MM.1S (cell line): ENCODE measurements around the gene OTUD6A.

Experiments used
- DNase-seq: peaks from one replicate; pipeline ENCODE4 v3.0.0-alpha.2; 2015
- H2AFZ ChIP-seq: fragments of 300-600 bp; sonication (generic); 2 replicates; pipeline ENCODE4 v1.6.0; 2016; ENCODE audit warnings: antibody characterized with exemption, low read length
- H3F3A ChIP-seq: fragments of 300-600 bp; sonication (generic); 2 replicates; pipeline ENCODE4 v1.6.1; 2016; ENCODE audit warnings: mild to moderate bottlenecking, antibody characterized with exemption, low read length, moderate library complexity, mixed read lengths; ENCODE audit not compliant: insufficient read depth
- H3K27ac ChIP-seq: fragments of 300-600 bp; sonication (generic); 2 replicates; pipeline ENCODE4 v1.5.1; 2016; ENCODE audit warnings: mild to moderate bottlenecking, low read length
- H3K27me3 ChIP-seq: fragments of 300-600 bp; sonication (generic); replicated peaks from 2 replicates; pipeline ENCODE4 v1.6.0; 2016; ENCODE audit warnings: low read length; ENCODE audit not compliant: insufficient read depth
- H3K36me3 ChIP-seq: fragments of 300-600 bp; sonication (generic); replicated peaks from 2 replicates; pipeline ENCODE4 v1.6.1; 2016; ENCODE audit warnings: mild to moderate bottlenecking, low read length, mixed read lengths; ENCODE audit not compliant: insufficient read depth
- H3K4me1 ChIP-seq: fragments of 300-600 bp; sonication (generic); 2 replicates; pipeline ENCODE4 v1.6.1; 2016; ENCODE audit warnings: low read length, mixed read lengths
- H3K4me2 ChIP-seq: fragments of 300-600 bp; sonication (generic); 2 replicates; pipeline ENCODE4 v1.6.0; 2016; ENCODE audit warnings: low read depth, low read length
- H3K4me3 ChIP-seq: fragments of 300-600 bp; sonication (generic); 2 replicates; pipeline ENCODE4 v1.5.1; 2016; ENCODE audit warnings: low read length, mixed read lengths
- H3K79me2 ChIP-seq: fragments of 300-600 bp; sonication (generic); 2 replicates; pipeline ENCODE4 v1.6.1; 2016; ENCODE audit warnings: mixed run types, low read length, mixed read lengths
- H3K9ac ChIP-seq: fragments of 300-600 bp; sonication (generic); 2 replicates; pipeline ENCODE4 v1.6.1; 2016; ENCODE audit warnings: low read length, mixed read lengths
- H3K9me2 ChIP-seq: fragments of 300-600 bp; sonication (generic); replicated peaks from 2 replicates; pipeline ENCODE4 v1.6.1; 2016; ENCODE audit warnings: mild to moderate bottlenecking, low read length, mixed read lengths; ENCODE audit not compliant: insufficient read depth
- H3K9me3 ChIP-seq: fragments of 300-600 bp; sonication (generic); replicated peaks from 2 replicates; pipeline ENCODE4 v1.6.1; 2016; ENCODE audit warnings: mild to moderate bottlenecking, low read length, mixed read lengths; ENCODE audit not compliant: insufficient read depth
- H4K20me1 ChIP-seq: fragments of 300-600 bp; sonication (generic); 2 replicates; pipeline ENCODE4 v1.6.1; 2016; ENCODE audit warnings: mild to moderate bottlenecking, low read length, moderate library complexity, mixed read lengths; ENCODE audit not compliant: insufficient read depth
- EZH2 ChIP-seq: fragments of 300-600 bp; sonication (generic); optimal IDR thresholded peaks from 2 replicates; pipeline ENCODE3; 2017; ENCODE audit warnings: low read depth, mild to moderate bottlenecking, antibody characterized with exemption, low read length, mixed read lengths
- EZH2phosphoT487 ChIP-seq: fragments of 300-600 bp; sonication (generic); IDR thresholded peaks from 2 replicates; pipeline ENCODE4 v1.6.1; 2018; ENCODE audit warnings: antibody characterized with exemption, low read length
- TF ChIP-seq, protein P1 (sequence below): fragments of 300-600 bp; sonication (generic); IDR thresholded peaks from 2 replicates; pipeline ENCODE4 v1.5.1; 2016; ENCODE audit warnings: antibody characterized with exemption, low read length, mixed read lengths

Gene OTUD6A

DNA sequence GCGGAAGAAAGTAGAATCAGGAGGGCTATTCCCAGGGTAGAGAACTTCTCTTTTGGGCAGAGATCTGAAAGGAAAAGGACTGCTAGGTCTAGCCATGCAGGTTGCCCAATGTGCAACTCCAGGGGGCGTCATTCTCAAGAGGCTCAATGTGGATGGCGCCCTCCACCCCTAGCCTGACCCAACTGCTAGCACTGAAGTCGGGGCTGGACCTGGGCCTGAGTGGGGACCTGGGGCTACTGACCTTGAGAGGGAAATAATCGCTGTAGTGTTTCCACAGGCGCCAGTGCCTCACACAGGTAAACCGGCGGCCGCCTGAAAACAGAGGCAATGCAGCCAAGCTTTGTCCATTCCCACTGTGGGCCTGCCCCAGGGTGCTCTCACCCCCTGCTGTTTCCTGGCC lies 18.6 kb upstream of the OTUD6A start:
- Histone ChIP-seq H3F3A (no peaks in the 10 kb centered on the region), H3K27me3 (no peaks in the 10 kb centered on the region), H3K36me3 (no peaks in the 10 kb centered on the region), H3K4me1 (no peaks in the 10 kb centered on the region), H2AFZ (no peak overlapping the region), H3K4me2 (no peak overlapping the region), H4K20me1 (no peaks in the 10 kb centered on the region), H3K27ac (no peak overlapping the region), H3K79me2 (no peaks in the 10 kb centered on the region), H3K9me2 (no peaks in the 10 kb centered on the region), H3K4me3 (no peak overlapping the region), H3K9me3 (no peaks in the 10 kb centered on the region), H3K9ac (no peak overlapping the region)
- TF ChIP-seq EZH2, result no peak
- TF ChIP-seq EZH2phosphoT487, result no peak
- TF ChIP-seq, protein P1, sequence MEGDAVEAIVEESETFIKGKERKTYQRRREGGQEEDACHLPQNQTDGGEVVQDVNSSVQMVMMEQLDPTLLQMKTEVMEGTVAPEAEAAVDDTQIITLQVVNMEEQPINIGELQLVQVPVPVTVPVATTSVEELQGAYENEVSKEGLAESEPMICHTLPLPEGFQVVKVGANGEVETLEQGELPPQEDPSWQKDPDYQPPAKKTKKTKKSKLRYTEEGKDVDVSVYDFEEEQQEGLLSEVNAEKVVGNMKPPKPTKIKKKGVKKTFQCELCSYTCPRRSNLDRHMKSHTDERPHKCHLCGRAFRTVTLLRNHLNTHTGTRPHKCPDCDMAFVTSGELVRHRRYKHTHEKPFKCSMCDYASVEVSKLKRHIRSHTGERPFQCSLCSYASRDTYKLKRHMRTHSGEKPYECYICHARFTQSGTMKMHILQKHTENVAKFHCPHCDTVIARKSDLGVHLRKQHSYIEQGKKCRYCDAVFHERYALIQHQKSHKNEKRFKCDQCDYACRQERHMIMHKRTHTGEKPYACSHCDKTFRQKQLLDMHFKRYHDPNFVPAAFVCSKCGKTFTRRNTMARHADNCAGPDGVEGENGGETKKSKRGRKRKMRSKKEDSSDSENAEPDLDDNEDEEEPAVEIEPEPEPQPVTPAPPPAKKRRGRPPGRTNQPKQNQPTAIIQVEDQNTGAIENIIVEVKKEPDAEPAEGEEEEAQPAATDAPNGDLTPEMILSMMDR, result no peak
- no peak for DNase-seq

DNA sequence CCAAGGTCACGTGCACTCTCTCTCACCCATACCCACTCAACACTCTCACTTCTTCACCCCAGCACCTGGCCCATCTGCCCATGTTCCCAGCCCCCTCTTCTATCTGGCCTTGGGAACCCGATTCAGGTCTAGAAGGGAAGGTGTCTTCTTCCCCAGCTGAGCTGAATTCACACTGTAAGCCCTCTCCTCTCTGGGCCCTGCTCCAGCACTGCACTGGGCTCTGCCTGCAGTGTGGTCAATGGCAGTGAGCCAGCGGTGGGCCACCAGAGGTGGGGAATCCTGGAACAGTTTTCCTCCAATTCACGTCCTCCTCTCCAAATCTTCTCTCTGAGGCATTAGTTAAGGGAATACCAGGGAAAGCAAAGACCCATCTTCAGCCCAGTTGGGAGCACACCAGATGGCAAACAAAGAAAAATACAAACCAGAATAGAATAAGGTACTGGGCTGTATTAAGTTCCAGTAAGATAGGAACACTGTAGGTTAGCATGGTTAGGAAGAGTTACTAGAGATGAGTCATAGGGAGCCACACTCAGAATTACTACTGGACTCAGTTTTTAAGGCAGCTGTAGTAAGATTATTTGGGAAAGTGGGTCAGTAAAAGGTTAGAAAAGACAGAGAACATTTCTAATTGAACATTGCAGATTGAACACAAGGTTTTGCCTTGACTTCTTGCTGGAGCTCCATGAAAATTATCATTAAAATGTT lies 17.6 kb upstream of the OTUD6A start:
- no peak for DNase-seq

DNA sequence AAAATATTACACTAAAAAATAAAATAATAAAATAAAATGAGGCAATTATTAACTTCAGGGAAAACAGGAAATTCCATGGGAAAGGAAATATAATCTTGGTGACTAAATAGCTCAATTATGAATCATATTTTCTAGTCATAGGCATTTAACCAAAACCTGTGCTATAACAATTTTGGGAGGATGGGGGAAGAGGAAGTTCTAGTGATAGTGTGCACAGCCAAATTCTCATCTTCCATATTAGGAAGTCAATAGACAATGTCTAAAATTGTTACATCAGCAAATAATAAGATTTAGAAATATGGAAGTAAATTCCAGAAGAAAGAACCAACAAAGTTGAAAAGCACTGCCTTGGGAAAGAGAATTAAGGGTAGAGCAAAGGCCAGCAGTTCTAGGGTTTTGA lies 15.3 kb upstream of the OTUD6A start:
- Histone ChIP-seq H3K79me2 (no peaks in the 10 kb centered on the region), H3K9me2 (no peaks in the 10 kb centered on the region), H3K27me3 (no peaks in the 10 kb centered on the region), H3K4me2 (no peak overlapping the region), H4K20me1 (no peaks in the 10 kb centered on the region), H3K27ac (no peak overlapping the region), H3K9ac (no peak overlapping the region), H3K9me3 (no peaks in the 10 kb centered on the region), H2AFZ (no peak overlapping the region), H3K4me3 (no peak overlapping the region), H3F3A (no peaks in the 10 kb centered on the region), H3K36me3 (no peaks in the 10 kb centered on the region), H3K4me1 (no peaks in the 10 kb centered on the region)
- no peak for DNase-seq
- TF ChIP-seq, protein P1, result no peak

More for the DNA sequence above, 17.6 kb upstream of the OTUD6A start:
- H3K27ac ChIP-seq, result no peak overlapping the region
- H3F3A ChIP-seq, result no peaks in the 10 kb centered on the region
- no peaks in the 10 kb centered on the region for H3K79me2 ChIP-seq
- no peak overlapping the region for H2AFZ ChIP-seq
- H3K4me1 ChIP-seq, result no peaks in the 10 kb centered on the region
- H4K20me1 ChIP-seq, result no peaks in the 10 kb centered on the region
- no peaks in the 10 kb centered on the region for H3K27me3 ChIP-seq
- no peak for TF ChIP-seq EZH2
- TF ChIP-seq, protein P1, result no peak
- no peak for TF ChIP-seq EZH2phosphoT487
- H3K9me3 ChIP-seq, result no peaks in the 10 kb centered on the region
- H3K9ac ChIP-seq, result no peak overlapping the region
- H3K4me3 ChIP-seq, result no peak overlapping the region
- H3K36me3 ChIP-seq, result no peaks in the 10 kb centered on the region
- no peaks in the 10 kb centered on the region for H3K9me2 ChIP-seq
- H3K4me2 ChIP-seq, result no peak overlapping the region
